ENCODE measurements around the gene GTF2F2. TPM values are rescaled to one million over a fixed set of nuclear protein-coding genes. Genes with fewer than 3 reads are reported as not detected.
A peak's percentile ranks its signal among the peaks of the same experiment; 100 is the strongest.

Gene GTF2F2
- polyA plus RNA-seq, 1 donor (not counting 4 experiments of a cell fraction or from before 2014, with no cell fraction given) = 55.5 TPM

- Histone ChIP-seq H4K20me1 (ENCODE audit: control insufficient read depth, extremely low read depth, insufficient read depth, low read length) (no peaks in the 10 kb centered on the region), H3K9ac (ENCODE audit: control insufficient read depth, extremely low read depth, insufficient read depth, low read length) (no peak overlapping the region), H3K4me1 (ENCODE audit: control insufficient read depth, extremely low read depth, insufficient read depth, low read length) (peaks cover 11% of the 10 kb centered on the region), H3K9me1 (ENCODE audit: control insufficient read depth, extremely low read depth, insufficient read depth, low read length) (no peaks in the 10 kb centered on the region), H3K36me3 (ENCODE audit: control insufficient read depth in 2 of 2, extremely low read depth in 1 of 2, insufficient read depth in 2 of 2, low read length in 2 of 2) (no peaks in the 10 kb centered on the region), H3K27ac (ENCODE audit: control insufficient read depth, insufficient read depth, low read length) (no peak overlapping the region), H3K4me2 (ENCODE audit: control insufficient read depth, extremely low read depth, insufficient read depth, low read depth, low read length) (no peak overlapping the region), H3K27me3 (ENCODE audit: control insufficient read depth, extremely low read depth, insufficient read depth, low read length) (no peaks in the 10 kb centered on the region), H2AFZ (ENCODE audit: control insufficient read depth, low read length) (no peak overlapping the region), H3K79me2 (ENCODE audit: control insufficient read depth, insufficient read depth, low read length) (no peaks in the 10 kb centered on the region), H3K9me3 (ENCODE audit: control insufficient read depth, low read depth, low read length) (no peaks in the 10 kb centered on the region), H3K4me3 (ENCODE audit: control insufficient read depth in 2 of 3, extremely low read depth in 1 of 3, insufficient read depth in 2 of 3, low read depth in 1 of 3, low read length in 3 of 3) (no peak overlapping the region)
- FAIRE-seq (peak; percentile 84), DNase-seq (ENCODE audit: low read depth, low spot score) (no peak)
- TF ChIP-seq CTCF (optimal IDR thresholded peaks at IDR 0.05 in 1 of 3, IDR thresholded peaks at IDR 0.05 in 1 of 3, conservative IDR thresholded peaks at IDR 0.05 in 1 of 3; ENCODE audit: extremely low read depth in 1 of 3, insufficient read depth in 2 of 3, low read length in 3 of 3) (no peak), EZH2 (IDR thresholded peaks at IDR 0.05; ENCODE audit: low read length) (no peak)
- dilution Hi-C loops (cut with MboI; ENCODE audit: extremely low pct_ligation_motif_present, low sequenced_read_pairs) = no loop called here
These were observed 37.3 kb upstream of the GTF2F2 start for GRCh38 chr13:45082964-45083363.

GRCh38 chr13:45084515-45084914 is 35.8 kb upstream of the GTF2F2 start:
- Histone ChIP-seq H3K9ac (ENCODE audit: control insufficient read depth, extremely low read depth, insufficient read depth, low read length) (no peak overlapping the region), H3K27ac (ENCODE audit: control insufficient read depth, insufficient read depth, low read length) (no peak overlapping the region), H3K9me3 (ENCODE audit: control insufficient read depth, low read depth, low read length) (no peaks in the 10 kb centered on the region), H3K27me3 (ENCODE audit: control insufficient read depth, extremely low read depth, insufficient read depth, low read length) (no peaks in the 10 kb centered on the region), H3K79me2 (ENCODE audit: control insufficient read depth, insufficient read depth, low read length) (no peaks in the 10 kb centered on the region), H3K4me1 (ENCODE audit: control insufficient read depth, extremely low read depth, insufficient read depth, low read length) (peaks cover 11% of the 10 kb centered on the region), H3K36me3 (ENCODE audit: control insufficient read depth in 2 of 2, extremely low read depth in 1 of 2, insufficient read depth in 2 of 2, low read length in 2 of 2) (no peaks in the 10 kb centered on the region), H3K4me3 (ENCODE audit: control insufficient read depth in 2 of 3, extremely low read depth in 1 of 3, insufficient read depth in 2 of 3, low read depth in 1 of 3, low read length in 3 of 3) (no peak overlapping the region), H3K9me1 (ENCODE audit: control insufficient read depth, extremely low read depth, insufficient read depth, low read length) (no peaks in the 10 kb centered on the region), H2AFZ (ENCODE audit: control insufficient read depth, low read length) (no peak overlapping the region), H3K4me2 (ENCODE audit: control insufficient read depth, extremely low read depth, insufficient read depth, low read depth, low read length) (no peak overlapping the region), H4K20me1 (ENCODE audit: control insufficient read depth, extremely low read depth, insufficient read depth, low read length) (no peaks in the 10 kb centered on the region)
- FAIRE-seq (no peak), DNase-seq (ENCODE audit: low read depth, low spot score) (no peak)
- dilution Hi-C loops (cut with MboI; ENCODE audit: extremely low pct_ligation_motif_present, low sequenced_read_pairs) = no loop called here
- no peak for TF ChIP-seq EZH2 (IDR thresholded peaks at IDR 0.05; ENCODE audit: low read length)
- TF ChIP-seq CTCF (optimal IDR thresholded peaks at IDR 0.05 in 1 of 3, IDR thresholded peaks at IDR 0.05 in 1 of 3, conservative IDR thresholded peaks at IDR 0.05 in 1 of 3; ENCODE audit: extremely low read depth in 1 of 3, insufficient read depth in 2 of 3, low read length in 3 of 3) = no peak
